ENCODE data around the gene TMCO2.

The TMCO2 gene

GRCh38 chr1:40244138-40244744, 3.5 kb upstream of the TMCO2 start:
- no peak for TF ChIP-seq CTCF (IDR thresholded peaks at IDR 0.05; ENCODE audit: borderline replicate concordance, control extremely low read depth, extremely low read depth, insufficient read depth, missing control alignments)
- in situ Hi-C loops (cut with MboI; ENCODE audit: low sequenced_read_pairs, unreplicated experiment) = no loop called here
- DNase-seq (ENCODE audit: low spot score) = no peak

GRCh38 chr1:40245686-40246085, 2.1 kb upstream of the TMCO2 start:
- no peak for DNase-seq (ENCODE audit: low spot score)
- no peak for TF ChIP-seq CTCF (IDR thresholded peaks at IDR 0.05; ENCODE audit: borderline replicate concordance, control extremely low read depth, extremely low read depth, insufficient read depth, missing control alignments)
- in situ Hi-C loops (cut with MboI; ENCODE audit: low sequenced_read_pairs, unreplicated experiment) = no loop called here

GRCh38 chr1:40248412-40248811, 675 bp downstream of the TMCO2 start:
- DNase-seq (ENCODE audit: low spot score) = no peak
- no peak for TF ChIP-seq CTCF (IDR thresholded peaks at IDR 0.05; ENCODE audit: borderline replicate concordance, control extremely low read depth, extremely low read depth, insufficient read depth, missing control alignments)
- in situ Hi-C loops (cut with MboI; ENCODE audit: low sequenced_read_pairs, unreplicated experiment) = no loop called here

- no peak for DNase-seq (ENCODE audit: low spot score)
- in situ Hi-C loops (cut with MboI; ENCODE audit: low sequenced_read_pairs, unreplicated experiment) = no loop called here
- TF ChIP-seq CTCF (IDR thresholded peaks at IDR 0.05; ENCODE audit: borderline replicate concordance, control extremely low read depth, extremely low read depth, insufficient read depth, missing control alignments) = no peak
Measured at GRCh38 chr1:40251456-40251855, 3.7 kb downstream of the TMCO2 start.

- TF ChIP-seq CTCF (IDR thresholded peaks at IDR 0.05; ENCODE audit: borderline replicate concordance, control extremely low read depth, extremely low read depth, insufficient read depth, missing control alignments) = no peak
- in situ Hi-C loops (cut with MboI; ENCODE audit: low sequenced_read_pairs, unreplicated experiment) = no loop called here
- DNase-seq (ENCODE audit: low spot score) = no peak
Measured at GRCh38 chr1:40252601-40253000, 4.9 kb downstream of the TMCO2 start.

GRCh38 chr1:40255231-40255630, 7.5 kb downstream of the TMCO2 start:
- in situ Hi-C loops (cut with MboI; ENCODE audit: low sequenced_read_pairs, unreplicated experiment) = no loop called here
- no peak for TF ChIP-seq CTCF (IDR thresholded peaks at IDR 0.05; ENCODE audit: borderline replicate concordance, control extremely low read depth, extremely low read depth, insufficient read depth, missing control alignments)
- no peak for DNase-seq (ENCODE audit: low spot score)
